SIG-M5 treated with dmso at 0.1 percent for 504 hours (cell line): ENCODE data around the gene PSMA6.
A peak's percentile ranks its signal among the peaks of the same experiment; 100 is the strongest.
"Not testable (repeated sequence)": the region's sequence is repeated elsewhere in the genome, so short reads cannot be mapped to it uniquely, and the experiment has no call there.

ENCODE experiments used
- DNase-seq: peaks from one replicate; lab custom pipeline; 2025; ENCODE audit not compliant: unreplicated experiment; lab: John Stamatoyannopoulos, UW

Gene PSMA6

DNA sequence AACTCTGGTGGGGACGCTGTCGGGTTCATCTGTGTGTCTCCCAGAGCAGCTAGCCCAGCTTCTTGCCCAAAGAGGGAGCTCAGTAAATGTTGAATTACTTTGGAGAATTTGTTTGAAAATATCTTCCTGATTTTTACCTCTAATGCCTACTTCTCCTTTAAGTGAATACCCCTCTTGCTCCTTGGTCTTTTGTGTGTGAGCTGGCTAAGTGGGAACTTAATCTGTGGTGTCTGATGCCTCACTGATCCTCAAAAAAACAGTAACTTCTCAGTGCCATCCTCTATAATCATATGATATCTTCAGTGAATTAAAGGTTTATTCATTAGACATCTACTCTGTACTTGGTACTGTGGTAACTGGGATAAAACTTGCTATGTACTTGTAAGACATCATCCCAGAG lies 7.7 kb upstream of the PSMA6 start:
- no peak for DNase-seq

- DNase-seq = peak; percentile 96
Measured at GRCh38 chr14:35285168-35286002, 6.8 kb upstream of the PSMA6 start.

DNA sequence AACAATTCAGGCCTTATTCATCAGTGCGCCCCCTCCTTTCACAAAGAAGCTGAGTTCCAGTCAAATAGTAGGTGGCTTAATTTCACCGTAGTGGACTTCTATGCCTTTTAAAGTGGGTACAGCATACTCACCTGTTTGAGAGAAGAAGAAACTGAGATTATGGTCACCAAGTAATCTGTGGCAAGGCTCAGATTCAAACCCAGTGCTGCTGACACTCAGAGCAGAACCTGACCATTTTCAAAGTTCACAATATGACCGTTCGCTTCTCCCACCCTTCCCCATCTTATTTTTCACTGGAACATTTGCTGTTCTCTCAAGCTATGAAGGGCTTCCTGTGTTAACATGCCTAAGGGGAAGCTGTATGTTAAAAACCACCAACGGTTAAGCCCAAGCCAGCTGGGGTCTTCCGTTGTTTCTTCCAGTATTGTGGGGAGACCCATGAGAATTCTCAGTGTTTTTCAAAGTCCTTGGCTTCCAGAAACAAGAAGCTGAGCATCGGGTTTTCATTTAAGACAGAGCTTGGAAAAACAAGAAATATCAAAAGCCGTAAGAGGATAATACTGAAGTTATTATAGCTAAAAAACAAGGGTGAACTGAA lies 6.1 kb upstream of the PSMA6 start:
- peak; percentile 74 for DNase-seq

DNA sequence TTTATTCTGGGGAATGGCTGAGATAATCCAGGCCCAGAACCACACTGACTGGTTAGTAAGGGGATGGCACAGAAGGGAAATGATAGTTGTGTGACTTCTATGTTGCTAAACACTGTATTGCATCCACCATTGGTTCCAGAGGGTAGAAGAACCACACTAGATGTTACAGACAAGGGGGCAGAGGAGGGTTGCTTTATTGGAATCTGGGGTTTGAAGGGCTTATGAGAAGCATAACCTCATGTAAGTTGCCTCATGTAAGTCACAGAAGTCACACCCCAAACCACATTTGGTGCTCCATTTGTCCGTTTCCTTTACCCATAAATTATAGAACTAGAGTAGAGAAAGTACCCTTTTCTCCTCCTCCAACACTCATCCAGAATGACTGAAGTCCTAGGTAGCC lies 5.5 kb upstream of the PSMA6 start:
- peak; percentile 90 for DNase-seq

GRCh38 chr14:35287431-35288013 lies 4.7 kb upstream of the PSMA6 start:
- DNase-seq = no peak

GRCh38 chr14:35289623-35290022 lies 2.6 kb upstream of the PSMA6 start:
- no peak for DNase-seq

- DNase-seq = no peak
Measured at GRCh38 chr14:35292770-35293561, 784 bp downstream of the PSMA6 start.

GRCh38 chr14:35295845-35296161 lies 3.6 kb downstream of the PSMA6 start:
- peak; percentile 42 for DNase-seq

DNA sequence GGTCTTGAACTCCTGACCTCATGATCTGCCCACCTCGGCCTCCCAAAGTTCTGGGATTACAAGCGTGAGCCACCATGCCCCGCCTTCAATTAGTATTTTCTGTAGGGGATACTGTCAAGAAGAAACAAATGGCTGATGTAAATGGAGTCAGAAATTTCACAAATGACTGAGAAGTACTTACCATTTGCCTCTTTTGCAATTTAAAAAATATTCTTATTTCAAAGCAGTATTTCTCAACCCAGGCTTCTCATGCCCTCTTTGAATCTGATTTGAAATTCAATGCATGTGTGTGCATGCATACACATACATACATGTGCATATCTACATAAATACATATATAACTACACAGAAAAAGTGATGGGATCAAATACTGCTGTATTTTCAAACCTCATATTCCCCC lies 4.4 kb downstream of the PSMA6 start:
- DNase-seq = peak; percentile 28

DNA sequence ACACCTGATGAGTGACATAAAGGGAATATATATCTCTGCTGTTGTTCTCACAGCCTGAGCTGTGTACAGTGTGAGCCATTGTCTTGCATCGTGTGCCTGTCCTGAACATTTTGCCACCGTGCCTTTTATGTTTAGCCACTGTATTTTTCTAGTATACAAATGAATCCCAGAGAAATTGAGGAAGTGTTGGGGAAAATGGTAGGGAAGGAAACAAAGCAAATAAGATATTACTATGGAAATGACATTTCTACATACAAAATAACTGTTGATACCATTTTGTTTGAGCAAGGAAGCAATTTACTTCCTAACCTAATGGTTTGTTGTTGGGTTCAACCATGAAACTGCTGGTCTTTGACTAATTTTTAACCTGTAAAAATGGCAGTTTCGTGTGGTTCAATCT lies 5.5 kb downstream of the PSMA6 start:
- DNase-seq = no peak

DNA sequence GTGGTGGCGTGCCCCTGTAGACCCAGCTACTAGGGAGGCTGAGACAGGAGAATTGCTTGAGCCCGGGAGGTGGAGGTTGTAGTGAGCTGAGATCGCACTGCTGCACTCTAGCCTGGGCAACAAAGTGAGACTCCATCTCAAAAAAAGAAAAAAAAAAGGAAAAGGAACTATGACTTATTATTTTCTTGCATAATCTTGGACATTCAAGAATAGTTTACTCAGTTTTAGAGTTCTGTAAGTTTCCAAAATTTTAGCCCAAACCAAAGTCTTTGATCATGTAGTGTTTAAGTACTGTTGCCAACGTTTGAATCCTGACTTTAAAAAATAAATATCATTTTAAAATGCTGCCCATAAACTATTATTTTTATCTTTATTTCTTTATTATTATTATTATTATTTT lies 6.2 kb downstream of the PSMA6 start:
- no peak for DNase-seq

DNA sequence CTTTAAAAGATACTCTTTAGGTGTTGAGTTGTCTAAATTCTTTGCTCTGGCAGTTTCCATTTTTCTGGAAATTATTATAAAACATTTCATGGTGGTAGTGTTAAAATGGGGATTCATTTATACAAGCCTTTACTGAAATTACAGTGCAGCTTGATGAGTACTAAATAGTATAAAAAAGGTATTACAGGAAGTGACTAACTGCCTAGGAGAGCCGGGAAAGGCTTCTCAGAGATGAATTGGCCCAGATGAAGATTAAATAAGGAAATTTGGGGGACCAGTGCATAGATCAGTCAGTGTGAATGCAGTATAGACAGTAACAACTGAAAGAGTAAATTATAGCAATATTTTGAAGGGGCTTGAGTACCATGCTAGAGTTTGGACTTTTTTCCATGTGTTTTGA lies 7.5 kb downstream of the PSMA6 start:
- no peak for DNase-seq

DNA sequence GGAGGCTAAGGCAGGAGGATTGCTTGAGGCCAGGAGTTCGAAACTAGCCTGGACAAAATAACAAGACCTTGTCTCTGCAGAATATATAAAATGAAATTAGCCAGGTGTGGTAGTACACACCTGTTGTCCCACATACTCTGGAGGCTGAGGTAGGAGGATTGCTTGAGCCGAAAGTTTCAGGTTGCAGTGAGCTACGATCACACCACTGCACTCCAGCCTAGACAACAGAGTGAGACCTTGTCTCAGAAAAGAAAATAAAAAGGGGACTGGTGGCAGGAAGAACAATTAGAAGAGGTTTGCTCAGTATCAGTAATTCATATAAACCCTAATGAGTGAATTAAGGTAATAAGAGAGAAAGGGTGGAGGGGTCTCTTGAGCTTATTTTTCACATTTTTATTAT lies 8.0 kb downstream of the PSMA6 start:
- no peak for DNase-seq

DNA sequence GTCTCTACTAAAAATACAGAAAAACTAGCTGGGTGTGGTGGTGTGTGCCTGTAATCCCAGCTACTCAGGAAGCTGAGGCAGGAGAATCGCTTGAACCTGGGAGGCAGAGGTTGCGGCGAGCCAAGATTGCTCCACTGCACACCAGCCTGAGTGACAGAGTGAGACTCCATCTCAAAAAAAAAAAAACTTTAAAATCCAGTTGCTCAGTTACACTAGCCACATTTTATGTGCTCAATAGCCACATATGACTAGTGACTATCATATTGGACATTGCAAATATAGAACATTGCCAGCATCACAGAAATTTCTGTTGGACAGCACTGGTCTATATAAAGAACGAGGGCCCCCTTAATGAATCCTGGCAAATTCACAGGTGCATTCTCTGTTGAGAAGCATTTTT lies 9.2 kb downstream of the PSMA6 start:
- DNase-seq = not testable (repeated sequence)

GRCh38 chr14:35301735-35302528 lies 9.8 kb downstream of the PSMA6 start:
- no peak for DNase-seq

GRCh38 chr14:35303149-35303935 lies 11.2 kb downstream of the PSMA6 start:
- no peak for DNase-seq

DNA sequence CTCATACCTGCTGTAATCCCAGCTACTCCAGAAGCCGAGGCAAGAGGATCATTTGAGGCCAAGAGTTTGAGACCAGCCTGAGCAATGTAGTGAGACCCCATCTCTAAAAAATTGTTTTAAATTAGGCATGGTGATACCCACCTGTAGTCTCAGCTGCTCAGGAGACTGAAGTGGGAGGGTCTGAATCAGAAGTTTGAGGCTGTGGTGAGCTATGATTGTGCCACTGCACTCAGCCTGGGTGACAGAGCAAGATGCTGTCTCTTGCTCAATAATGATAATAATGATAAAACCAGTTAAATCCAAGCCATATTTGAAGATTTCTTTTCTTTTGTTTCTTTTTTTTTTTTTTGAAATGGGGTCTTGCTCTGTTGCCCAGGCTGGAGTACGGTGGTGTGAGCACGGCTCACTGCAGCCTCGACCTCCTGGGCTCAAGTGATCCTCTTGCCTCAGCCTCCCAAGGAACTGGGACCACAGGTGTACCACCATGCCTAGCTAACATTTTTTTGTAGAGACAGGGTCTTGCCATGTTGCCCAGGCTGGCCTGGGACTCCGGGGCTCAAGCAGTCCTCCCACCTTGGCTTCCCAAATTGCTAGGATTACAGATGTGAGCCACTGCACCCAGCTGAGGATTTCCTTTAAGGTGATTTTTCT lies 12.8 kb downstream of the PSMA6 start:
- no peak for DNase-seq

DNA sequence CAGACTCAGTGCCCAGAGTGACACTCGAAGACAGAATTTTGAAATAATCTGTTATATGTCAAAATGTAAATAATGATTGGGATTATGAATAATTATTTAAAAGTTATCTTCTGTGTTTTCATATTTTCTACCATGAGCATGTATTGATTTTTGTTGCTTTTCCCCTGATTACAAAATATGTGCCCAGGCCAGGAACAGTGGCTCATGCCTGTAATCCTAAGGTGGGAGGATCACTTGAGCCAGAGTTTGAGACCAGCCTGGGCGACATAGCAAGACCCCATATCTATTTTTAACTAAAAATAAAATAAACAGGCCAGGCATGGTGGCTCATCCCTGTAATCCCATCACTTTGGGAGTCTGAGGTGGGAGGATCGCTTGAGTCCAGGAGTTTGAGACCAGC lies 13.5 kb downstream of the PSMA6 start:
- no peak for DNase-seq

GRCh38 chr14:35306114-35306513 lies 13.9 kb downstream of the PSMA6 start:
- no peak for DNase-seq

- no peak for DNase-seq
Measured at GRCh38 chr14:35317820-35318219, 25.6 kb downstream of the PSMA6 start.
